Measurements from ENCODE around the gene ARFGEF2. TPM values are rescaled to one million over a fixed set of nuclear protein-coding genes. Genes with fewer than 3 reads are reported as not detected.

ARFGEF2 gene
- total and polyA plus RNA-seq, 12 donors, result 6.2 to 50.0 (median 41.8) TPM

DNA sequence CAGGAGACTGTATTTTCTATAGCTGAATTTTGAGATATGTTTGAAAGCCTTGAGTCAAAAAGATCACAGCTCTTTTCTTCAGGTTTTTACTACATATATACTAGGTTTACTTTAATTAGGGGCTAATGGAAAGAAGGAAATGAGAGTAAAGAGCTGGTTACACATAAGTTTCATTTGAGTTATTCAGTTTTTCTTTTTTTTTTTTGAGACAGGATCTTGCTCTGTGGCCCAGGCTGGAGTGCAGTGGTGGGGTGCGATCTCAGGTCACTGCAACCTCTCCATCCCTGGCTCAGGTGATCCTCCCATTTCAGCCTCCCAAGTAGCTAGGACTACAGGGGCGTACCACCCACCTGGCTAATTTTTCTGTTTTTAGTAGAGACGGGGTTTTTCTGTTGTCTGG, 4.8 kb downstream of the ARFGEF2 start:
- H3K9me3 ChIP-seq, result no peaks in the 10 kb centered on the region
- H3K4me3 ChIP-seq, result no peak overlapping the region
- H3K4me1 ChIP-seq, result peaks cover 9 to 91% (median 83%) of the 10 kb centered on the region in 9 donors
- no peak for ATAC-seq
- DNase-seq, result no peak
- intact Hi-C loops (cut with DNase I), result no loop called here
- 94 to 99% methylated on average over 3 of the region's 3 CpGs for WGBS, 2 donors
- peak overlapping the region in 2 of 10 donors; percentile 36 to 56 for H3K27ac ChIP-seq
- TF ChIP-seq, protein P1, sequence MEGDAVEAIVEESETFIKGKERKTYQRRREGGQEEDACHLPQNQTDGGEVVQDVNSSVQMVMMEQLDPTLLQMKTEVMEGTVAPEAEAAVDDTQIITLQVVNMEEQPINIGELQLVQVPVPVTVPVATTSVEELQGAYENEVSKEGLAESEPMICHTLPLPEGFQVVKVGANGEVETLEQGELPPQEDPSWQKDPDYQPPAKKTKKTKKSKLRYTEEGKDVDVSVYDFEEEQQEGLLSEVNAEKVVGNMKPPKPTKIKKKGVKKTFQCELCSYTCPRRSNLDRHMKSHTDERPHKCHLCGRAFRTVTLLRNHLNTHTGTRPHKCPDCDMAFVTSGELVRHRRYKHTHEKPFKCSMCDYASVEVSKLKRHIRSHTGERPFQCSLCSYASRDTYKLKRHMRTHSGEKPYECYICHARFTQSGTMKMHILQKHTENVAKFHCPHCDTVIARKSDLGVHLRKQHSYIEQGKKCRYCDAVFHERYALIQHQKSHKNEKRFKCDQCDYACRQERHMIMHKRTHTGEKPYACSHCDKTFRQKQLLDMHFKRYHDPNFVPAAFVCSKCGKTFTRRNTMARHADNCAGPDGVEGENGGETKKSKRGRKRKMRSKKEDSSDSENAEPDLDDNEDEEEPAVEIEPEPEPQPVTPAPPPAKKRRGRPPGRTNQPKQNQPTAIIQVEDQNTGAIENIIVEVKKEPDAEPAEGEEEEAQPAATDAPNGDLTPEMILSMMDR (IDR thresholded peaks at IDR 0.05), result no peak
- H3K27me3 ChIP-seq, result no peaks in the 10 kb centered on the region
- H3K36me3 ChIP-seq, result no peaks in the 10 kb centered on the region

DNA sequence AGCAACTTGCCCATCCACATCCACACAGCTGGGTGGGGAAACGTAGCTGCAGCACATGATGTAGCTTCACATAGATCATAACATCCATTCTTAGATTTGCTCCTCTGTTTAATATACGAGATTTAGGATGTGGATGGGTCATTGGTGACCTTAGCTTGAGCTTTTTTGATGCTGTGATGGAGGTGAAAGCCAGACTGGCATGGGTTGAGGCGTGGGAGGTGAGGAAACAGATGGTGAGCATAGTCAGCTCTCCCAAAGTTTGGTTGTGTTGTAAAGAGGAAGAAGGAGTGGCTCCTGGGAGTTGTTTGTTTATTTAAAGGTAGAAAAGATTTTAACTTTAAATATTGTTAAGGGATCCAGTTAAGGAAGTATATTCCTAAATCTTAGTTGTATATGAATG, 5.3 kb downstream of the ARFGEF2 start:
- H3K27ac ChIP-seq, result peak overlapping the region in 2 of 10 donors; percentile 36 to 56
- H3K4me1 ChIP-seq, result peaks cover 9 to 96% (median 88%) of the 10 kb centered on the region in 9 donors
- no peaks in the 10 kb centered on the region for H3K27me3 ChIP-seq
- WGBS, 2 donors, result 55 to 68% methylated on average over 3 of the region's 3 CpGs
- H3K9me3 ChIP-seq, result no peaks in the 10 kb centered on the region
- ATAC-seq (no peak), DNase-seq (no peak)
- no peaks in the 10 kb centered on the region for H3K36me3 ChIP-seq
- TF ChIP-seq, protein P1 (IDR thresholded peaks at IDR 0.05), result no peak
- H3K4me3 ChIP-seq, result no peak overlapping the region
- intact Hi-C loops (cut with DNase I), result no loop called here

DNA sequence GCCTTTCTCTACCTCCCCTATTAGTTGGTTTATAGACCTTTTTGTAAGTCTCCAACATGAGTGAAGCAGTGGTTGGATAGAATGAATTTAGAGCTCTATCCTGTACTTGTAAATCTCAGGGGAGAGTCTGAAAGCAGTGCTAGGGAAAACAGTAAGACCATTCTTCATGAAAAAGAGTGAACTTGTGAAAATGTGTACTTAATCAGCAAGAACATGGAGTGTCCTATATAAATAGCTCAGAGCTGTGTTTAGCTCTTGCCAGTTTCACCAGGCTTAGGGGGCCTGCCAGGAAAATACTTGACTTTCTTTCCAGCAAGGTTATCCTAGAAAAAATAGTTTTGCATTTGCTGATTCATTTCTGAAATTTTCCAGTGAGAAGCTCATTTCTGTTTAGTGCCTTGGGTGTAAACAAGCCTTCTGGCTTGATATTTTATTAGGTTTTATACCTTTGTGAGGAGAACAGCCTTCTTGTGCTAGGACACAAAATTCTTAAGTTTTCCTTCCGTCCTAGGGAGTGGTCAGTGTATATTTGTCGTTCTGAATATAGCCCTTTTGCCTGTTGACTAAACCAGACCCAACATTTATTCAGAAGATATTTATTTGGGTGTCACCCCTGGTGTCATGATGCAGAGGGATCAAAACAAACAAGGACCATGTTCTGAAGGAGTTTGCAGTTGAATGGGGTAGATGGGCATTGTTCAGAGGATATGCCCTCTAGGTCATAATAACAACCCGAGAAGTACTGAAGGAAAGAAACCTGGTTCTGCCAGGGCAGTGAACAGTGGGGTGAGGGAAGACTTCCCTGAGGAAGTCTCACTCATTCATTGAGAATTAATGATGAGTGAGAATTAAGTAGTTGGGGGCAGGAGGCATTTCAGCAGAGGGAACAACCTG, 7.6 kb downstream of the ARFGEF2 start:
- peak overlapping the region in 1 of 10 donors; percentile 11 for H3K4me3 ChIP-seq
- DNase-seq, result peak in 1 of 2 donors; percentile 33
- 22 to 38% methylated on average over 3 of the region's 3 CpGs for WGBS, 2 donors

DNA sequence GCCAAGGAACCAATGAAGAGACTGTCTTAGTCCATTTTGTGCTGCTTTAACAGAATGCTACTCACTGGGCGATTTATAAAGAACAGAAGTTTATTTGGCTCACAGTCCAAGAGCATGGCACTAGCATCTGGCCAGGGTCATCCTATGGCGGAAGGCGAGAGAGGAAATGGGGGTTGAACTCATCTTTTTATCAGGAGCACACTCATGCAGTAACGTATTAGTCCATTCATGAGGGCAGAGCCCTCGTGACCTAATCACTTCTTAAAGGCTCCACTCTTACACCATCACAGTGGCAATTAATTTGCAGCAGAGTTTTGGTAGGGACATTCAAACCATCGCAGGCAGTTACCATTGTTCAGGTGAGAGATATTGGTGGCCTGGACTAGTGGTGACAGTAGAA, 8.5 kb downstream of the ARFGEF2 start:
- H3K27ac ChIP-seq, result peak overlapping the region; percentile 15 to 93 (median 78)
- TF ChIP-seq, protein P1 (IDR thresholded peaks at IDR 0.05), result no peak
- H3K36me3 ChIP-seq, result no peaks in the 10 kb centered on the region
- no peak for DNase-seq
- H3K4me3 ChIP-seq, result no peak overlapping the region
- no peaks in the 10 kb centered on the region for H3K27me3 ChIP-seq
- WGBS, 2 donors, result 67 to 74% methylated on average over 6 of the region's 6 CpGs
- H3K9me3 ChIP-seq, result no peaks in the 10 kb centered on the region
- intact Hi-C loops (cut with DNase I), result no loop called here
- peaks cover 6 to 88% (median 73%) of the 10 kb centered on the region in 9 donors for H3K4me1 ChIP-seq
- peak in 2 of 8 donors; percentile 12 to 19 for ATAC-seq

More for the DNA sequence above, 7.6 kb downstream of the ARFGEF2 start:
- peak; percentile 9 to 78 (median 60) for ATAC-seq
- intact Hi-C loops (cut with DNase I), result no loop called here
- no peaks in the 10 kb centered on the region for H3K36me3 ChIP-seq
- TF ChIP-seq, protein P1 (IDR thresholded peaks at IDR 0.05), result no peak
- peaks cover 6 to 97% (median 81%) of the 10 kb centered on the region in 9 donors for H3K4me1 ChIP-seq
- no peaks in the 10 kb centered on the region for H3K27me3 ChIP-seq
- no peaks in the 10 kb centered on the region for H3K9me3 ChIP-seq
- H3K27ac ChIP-seq, result peak overlapping the region; percentile 71 to 93 (median 79)
